HCT116 (cell line): Measurements from ENCODE around the gene EZH2. TPM values are rescaled to one million over a fixed set of nuclear protein-coding genes. Genes with fewer than 3 reads are reported as not detected.

Source experiments
- ATAC-seq: fragments of 200-7000 bp; cut with Tn5 transposase; 2 replicates; pipeline ENCODE4 v1.9.1; 2020; ENCODE audit warnings: mild to moderate bottlenecking, moderate library complexity
- BruUV-seq: library from RNA; stranded (reverse); fragments of 400-500 nt; replicated peaks from 2 replicates; lab custom pipeline; 2021; lab: Mats Ljungman, UMichigan
- CTCF ChIA-PET: fragments of 300-600 bp; sonication (Branson Sonifier 250); formaldehyde crosslinking; loops from one replicate; lab custom pipeline; 2021; ENCODE audit warnings: antibody characterized with exemption; lab: Charles Lee
- POLR2A ChIA-PET: fragments of 300-600, 350-600 bp; sonication (Branson Sonifier 250); formaldehyde crosslinking; loops from one replicate; lab custom pipeline; 2021; ENCODE audit warnings: antibody characterized with exemption; lab: Charles Lee
- RAD21 ChIA-PET, 2 experiments: fragments of 300-600 bp; sonication (Branson Sonifier 250); formaldehyde crosslinking; loops; one replicate each; lab custom pipeline; 2023; ENCODE audit warnings: low total read pairs in 2 of 2; ENCODE audit not compliant: uncharacterized antibody in 2 of 2, unreplicated experiment in 2 of 2, low non-redundant PET in 1 of 2; lab: Charles Lee
- DNase-seq: peaks from one replicate; pipeline ENCODE4 v3.0.0-alpha.2; 2010; ENCODE audit warnings: low read depth, low spot score
- H2AFZ ChIP-seq: fragments of 200-600 bp; shearing (Covaris generic), sonication (generic); 2 replicates; pipeline ENCODE4 v1.6.1; 2017; ENCODE audit warnings: low read depth, mixed run types, mixed read lengths, antibody characterized with exemption, low read length; ENCODE audit not compliant: poor library complexity, severe bottlenecking
- H3K27ac ChIP-seq: 2 replicates; pipeline ENCODE4 v1.5.1; 2012; ENCODE audit warnings: low read depth, low read length
- H3K27me3 ChIP-seq: fragments of 200-600 bp; sonication (generic); 2 replicates; pipeline ENCODE4 v1.6.1; 2016; ENCODE audit warnings: mixed run types, low read length, mixed read lengths; ENCODE audit not compliant: insufficient read depth
- H3K36me3 ChIP-seq, 2 experiments: fragments of 200-500 bp in 1 of 2; fragments of 200-600 bp in 1 of 2; sonication (Bioruptor generic) in 1 of 2; sonication (generic) in 1 of 2; 2 replicates each; pipeline versions ENCODE4 v1.5.1 to v1.6.1; 2014 to 2016; ENCODE audit warnings: low read length in 2 of 2, inconsistent platforms in 1 of 2, mixed read lengths in 1 of 2, mixed run types in 1 of 2; ENCODE audit not compliant: insufficient read depth in 2 of 2, control insufficient read depth in 1 of 2
- H3K4me1 ChIP-seq, 2 experiments: fragments of 200-600 bp in 1 of 2; sonication (generic) in 1 of 2; 2 replicates each; pipeline versions ENCODE4 v1.5.1 to v1.6.1; 2012 to 2017; ENCODE audit warnings: low read length in 2 of 2, inconsistent platforms in 1 of 2, mild to moderate bottlenecking in 1 of 2, mixed read lengths in 1 of 2, mixed run types in 1 of 2, moderate library complexity in 1 of 2; ENCODE audit not compliant: insufficient read depth in 2 of 2, control insufficient read depth in 1 of 2
- H3K4me2 ChIP-seq: fragments of 200-600 bp; sonication (generic); 2 replicates; pipeline ENCODE4 v1.6.1; 2017; ENCODE audit warnings: mixed run types, low read length, mixed read lengths
- H3K4me3 ChIP-seq, 2 experiments: fragments of 200-600 bp in 1 of 2; sonication (generic) in 1 of 2; replicated peaks in 1 of 2; 2 replicates each; pipeline ENCODE4 v1.5.1; 2011 to 2016; ENCODE audit warnings: low read length in 2 of 2, control low read depth in 1 of 2, low read depth in 1 of 2, mild to moderate bottlenecking in 1 of 2, mixed read lengths in 1 of 2, mixed run types in 1 of 2
- H3K79me2 ChIP-seq: fragments of 200-600 bp; sonication (generic); 2 replicates; pipeline ENCODE4 v1.6.1; 2017; ENCODE audit warnings: mild to moderate bottlenecking, mixed run types, low read length, moderate library complexity, mixed read lengths; ENCODE audit not compliant: insufficient read depth
- H3K9ac ChIP-seq: fragments of 200-600 bp; sonication (generic); 2 replicates; pipeline ENCODE4 v1.6.1; 2016; ENCODE audit warnings: low read length, mixed read lengths
- H3K9me2 ChIP-seq: fragments of 200-600 bp; sonication (generic), shearing (Covaris generic); 2 replicates; pipeline ENCODE4 v1.6.1; 2017; ENCODE audit warnings: mixed run types, mild to moderate bottlenecking, moderate library complexity; ENCODE audit not compliant: insufficient read depth
- H3K9me3 ChIP-seq, 2 experiments: fragments of 200-500 bp in 1 of 2; fragments of 200-600 bp in 1 of 2; sonication (Bioruptor generic) in 1 of 2; sonication (generic) in 1 of 2; 2 replicates each; pipeline ENCODE4 v1.6.1; 2014 to 2017; ENCODE audit warnings: low read length in 2 of 2, mixed read lengths in 2 of 2, inconsistent platforms in 1 of 2, low read depth in 1 of 2, mild to moderate bottlenecking in 1 of 2, mixed run types in 1 of 2, moderate library complexity in 1 of 2; ENCODE audit not compliant: control insufficient read depth in 1 of 2, insufficient read depth in 1 of 2
- H4K20me1 ChIP-seq: fragments of 200-600 bp; sonication (generic), shearing (Covaris generic); 2 replicates; pipeline ENCODE4 v1.6.1; 2017; ENCODE audit warnings: mixed run types, mild to moderate bottlenecking, moderate library complexity; ENCODE audit not compliant: insufficient read depth
- CBX3 ChIP-seq: IDR thresholded peaks from 2 replicates; pipeline ENCODE4 v1.6.1; 2012; ENCODE audit warnings: low read depth
- ELF1 ChIP-seq: IDR thresholded peaks from 2 replicates; pipeline ENCODE4 v1.6.1; 2012; ENCODE audit warnings: low read depth, borderline replicate concordance
- FOSL1 ChIP-seq: IDR thresholded peaks from 2 replicates; pipeline ENCODE4 v1.6.1; 2012; ENCODE audit warnings: low read depth
- POLR2A ChIP-seq: IDR thresholded peaks from 2 replicates; pipeline ENCODE4 v1.7.0; 2011; ENCODE audit warnings: borderline replicate concordance; ENCODE audit not compliant: insufficient read depth, insufficient read length; ENCODE audit errors: extremely low read depth
- RAD21 ChIP-seq: IDR thresholded peaks from 2 replicates; pipeline ENCODE4 v1.6.1; 2012; ENCODE audit warnings: low read depth, mild to moderate bottlenecking
- SRF ChIP-seq: IDR thresholded peaks from 2 replicates; pipeline ENCODE4 v1.6.1; 2012; ENCODE audit warnings: low read depth
- YY1 ChIP-seq: IDR thresholded peaks from 2 replicates; pipeline ENCODE4 v1.6.1; 2011; ENCODE audit warnings: low read length, low read depth, moderate library complexity, mild to moderate bottlenecking; ENCODE audit not compliant: insufficient replicate concordance; ENCODE audit errors: extremely low read depth
- ZFX ChIP-seq: fragments of 450-650 bp; IDR thresholded peaks from 2 replicates; pipeline ENCODE4 v1.6.1; 2017
- ZNF274 ChIP-seq: fragments of 200-500 bp; sonication (Bioruptor generic); IDR thresholded peaks from 2 replicates; pipeline ENCODE4 v1.6.1; 2014; ENCODE audit warnings: mild to moderate bottlenecking, low read depth, low read length, inconsistent platforms
- intact Hi-C: fragments of 100-400 bp; cut with micrococcal nuclease; formaldehyde crosslinking; loops from 2 replicates; pipeline ENCODE4 v1.10.0; 2022
- total RNA-seq: library from RNA; stranded (reverse); gene quantifications from one replicate; pipeline ENCODE4 v1.2.1, GENCODE V29; 2021; ENCODE audit not compliant: unreplicated experiment
- TF ChIP-seq, protein P1 (sequence below): IDR thresholded peaks from 2 replicates; pipeline ENCODE4 v1.6.1; 2012
- TF ChIP-seq, protein P2 (sequence below): IDR thresholded peaks from 2 replicates; pipeline ENCODE4 v1.6.1; 2011; ENCODE audit warnings: mild to moderate bottlenecking, low read length, moderate library complexity; ENCODE audit not compliant: insufficient replicate concordance; ENCODE audit errors: extremely low read depth

EZH2 gene
- total RNA-seq, 1 experiment from 2014 or later, result 55.2 TPM

DNA sequence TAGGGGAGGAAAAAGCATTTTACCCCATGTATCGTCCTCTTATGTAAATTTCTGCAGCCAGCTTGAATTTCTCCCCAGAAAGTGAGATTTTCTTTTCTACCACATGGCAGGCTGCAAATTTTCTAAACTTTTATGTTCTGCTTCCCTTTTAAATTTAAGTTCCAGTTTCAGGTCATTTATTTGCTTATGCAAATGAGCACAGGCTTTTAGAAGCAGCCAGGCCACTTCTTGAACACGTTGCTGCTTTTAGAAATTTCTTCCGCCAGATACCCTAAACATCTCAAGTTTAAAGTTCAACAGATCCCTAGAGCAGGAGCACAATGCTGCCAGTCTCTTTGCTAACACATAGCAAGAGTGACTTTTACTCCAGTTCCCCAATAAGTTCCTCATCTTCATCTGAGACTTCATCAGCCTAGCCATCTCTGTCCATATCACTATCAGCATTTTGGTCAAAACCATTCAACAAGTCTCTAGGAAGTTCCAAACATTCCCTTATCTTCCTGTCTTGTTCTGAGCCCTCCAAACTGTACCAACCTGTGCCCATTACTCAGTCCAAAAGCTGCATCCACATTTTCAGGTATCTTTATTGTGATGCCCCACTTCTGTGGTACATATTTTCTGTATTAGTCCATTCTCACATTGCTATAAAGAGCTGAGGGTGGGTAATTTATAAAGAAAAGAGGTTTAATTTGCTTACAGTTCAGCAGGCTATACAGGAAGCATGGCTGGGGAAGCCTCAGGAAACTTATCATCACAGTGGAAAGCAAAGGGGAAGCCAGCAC, 16.3 kb downstream of the EZH2 start:
- ChIA-PET CTCF (no interaction called here), RAD21 (no interaction called here), POLR2A (no interaction called here)
- H3K4me3 ChIP-seq, result no peak overlapping the region
- intact Hi-C loops, result no loop called here
- no peaks in the 10 kb centered on the region for H3K36me3 ChIP-seq
- no peaks in the 10 kb centered on the region for H3K9me2 ChIP-seq
- H3K4me2 ChIP-seq, result no peak overlapping the region
- no peaks in the 10 kb centered on the region for H3K9me3 ChIP-seq
- H4K20me1 ChIP-seq, result peaks cover 41% of the 10 kb centered on the region
- ATAC-seq (no peak), DNase-seq (no peak)
- no peak overlapping the region for H2AFZ ChIP-seq
- H3K27ac ChIP-seq, result no peak overlapping the region
- BruUV-seq, result no TSS peak
- TF ChIP-seq ZFX (no peak), SRF (no peak), YY1 (no peak), CBX3 (no peak), ZNF274 (no peak), ELF1 (no peak), POLR2A (no peak), RAD21 (no peak)
- TF ChIP-seq, protein P1, sequence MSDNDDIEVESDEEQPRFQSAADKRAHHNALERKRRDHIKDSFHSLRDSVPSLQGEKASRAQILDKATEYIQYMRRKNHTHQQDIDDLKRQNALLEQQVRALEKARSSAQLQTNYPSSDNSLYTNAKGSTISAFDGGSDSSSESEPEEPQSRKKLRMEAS, result no peak
- H3K79me2 ChIP-seq, result peaks cover 98% of the 10 kb centered on the region
- 0 out of 4 replicates have a peak, but pooled peaks cover 0 to 7% of the 10 kb centered on the region in 2 experiments for H3K4me1 ChIP-seq
- no peaks in the 10 kb centered on the region for H3K27me3 ChIP-seq
- no peak overlapping the region for H3K9ac ChIP-seq

DNA sequence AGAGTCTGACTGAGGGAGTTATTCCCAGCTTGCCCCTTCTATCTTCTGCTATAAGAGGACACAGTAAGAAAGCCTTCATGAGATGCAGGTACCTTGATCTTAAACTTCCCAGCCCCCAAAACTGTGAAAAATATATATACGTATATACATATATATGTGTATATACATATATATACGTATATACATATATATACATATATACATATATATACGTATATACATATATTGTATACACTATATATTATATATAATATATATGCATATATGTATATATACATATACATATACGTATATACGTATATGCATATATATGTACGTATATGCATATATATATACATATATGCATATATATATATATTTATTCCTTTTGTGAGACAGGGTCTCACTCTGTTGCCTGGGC, 17.7 kb downstream of the EZH2 start:
- Histone ChIP-seq H3K9ac (no peak overlapping the region), H3K4me1 (0 out of 4 replicates have a peak, but pooled peaks cover 0 to 7% of the 10 kb centered on the region in 2 experiments), H3K27ac (no peak overlapping the region), H3K79me2 (peaks cover 98% of the 10 kb centered on the region), H3K27me3 (no peaks in the 10 kb centered on the region), H3K9me2 (no peaks in the 10 kb centered on the region), H3K9me3 (no peaks in the 10 kb centered on the region), H3K4me2 (no peak overlapping the region), H2AFZ (no peak overlapping the region), H4K20me1 (peaks cover 40% of the 10 kb centered on the region), H3K36me3 (no peaks in the 10 kb centered on the region), H3K4me3 (no peak overlapping the region)
- RAD21 ChIA-PET, result no interaction called here
- CTCF ChIA-PET, result no interaction called here
- intact Hi-C loops, result no loop called here
- no peak for TF ChIP-seq FOSL1
- TF ChIP-seq, protein P2, sequence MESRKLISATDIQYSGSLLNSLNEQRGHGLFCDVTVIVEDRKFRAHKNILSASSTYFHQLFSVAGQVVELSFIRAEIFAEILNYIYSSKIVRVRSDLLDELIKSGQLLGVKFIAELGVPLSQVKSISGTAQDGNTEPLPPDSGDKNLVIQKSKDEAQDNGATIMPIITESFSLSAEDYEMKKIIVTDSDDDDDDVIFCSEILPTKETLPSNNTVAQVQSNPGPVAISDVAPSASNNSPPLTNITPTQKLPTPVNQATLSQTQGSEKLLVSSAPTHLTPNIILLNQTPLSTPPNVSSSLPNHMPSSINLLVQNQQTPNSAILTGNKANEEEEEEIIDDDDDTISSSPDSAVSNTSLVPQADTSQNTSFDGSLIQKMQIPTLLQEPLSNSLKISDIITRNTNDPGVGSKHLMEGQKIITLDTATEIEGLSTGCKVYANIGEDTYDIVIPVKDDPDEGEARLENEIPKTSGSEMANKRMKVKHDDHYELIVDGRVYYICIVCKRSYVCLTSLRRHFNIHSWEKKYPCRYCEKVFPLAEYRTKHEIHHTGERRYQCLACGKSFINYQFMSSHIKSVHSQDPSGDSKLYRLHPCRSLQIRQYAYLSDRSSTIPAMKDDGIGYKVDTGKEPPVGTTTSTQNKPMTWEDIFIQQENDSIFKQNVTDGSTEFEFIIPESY, result no peak
- POLR2A ChIA-PET, result no interaction called here
- ATAC-seq (no peak), DNase-seq (no peak)
- no TSS peak for BruUV-seq
